Measurements from ENCODE around the gene CYP1A2. TPM values are rescaled to one million over a fixed set of nuclear protein-coding genes. Genes with fewer than 3 reads are reported as not detected.

CYP1A2 gene
- under 1 TPM in 4 of 8 experiments, not detected in 4; 0.13 to 0.47 (median 0.14) TPM for total RNA-seq

- no peak within 1 kb of the TSS for H3K27ac ChIP-seq
- 0 to 79% (median 63%) methylated on average over 1 to 2 of the region's 3 CpGs; no CpG with 5 or more reads in 3 of the 10 experiments for WGBS, 10 experiments
- no peaks in the 10 kb centered on the region for H3K4me1 ChIP-seq (replicated peaks in 1 of 2)
- in situ Hi-C loops (cut with MboI; ENCODE audit: low pct_unique_long_range_greater_than_20kb in 2 of 9, low sequenced_read_pairs in 9 of 9, unreplicated experiment in 9 of 9), result no loop called here
- no peak within 1 kb of the TSS for H3K4me3 ChIP-seq
- ATAC-seq (replicated peaks in 6 of 8), result no peak
These were observed at the start of gene CYP1A2 for GRCh38 chr15:74748322-74748946. Gene CYP1A2 (plus strand): TSS chr15:74748845. CDS start chr15:74749739, 894 bp downstream.

GRCh38 chr15:74709011-74709410 lies 39.6 kb upstream of the CYP1A2 start:
- Histone ChIP-seq H3K4me3 (no peak overlapping the region), H3K4me1 (replicated peaks in 1 of 2) (no peaks in the 10 kb centered on the region), H3K27ac (no peak overlapping the region)
- ATAC-seq (replicated peaks in 6 of 8), result peak in 2 of 8 experiments; percentile 38 to 45
- 0 to 67% (median 45%) methylated on average over 1 of the region's 1 CpG for WGBS, 10 experiments
- in situ Hi-C loops (cut with MboI; ENCODE audit: low pct_unique_long_range_greater_than_20kb in 2 of 9, low sequenced_read_pairs in 9 of 9, unreplicated experiment in 9 of 9), result no loop called here

DNA sequence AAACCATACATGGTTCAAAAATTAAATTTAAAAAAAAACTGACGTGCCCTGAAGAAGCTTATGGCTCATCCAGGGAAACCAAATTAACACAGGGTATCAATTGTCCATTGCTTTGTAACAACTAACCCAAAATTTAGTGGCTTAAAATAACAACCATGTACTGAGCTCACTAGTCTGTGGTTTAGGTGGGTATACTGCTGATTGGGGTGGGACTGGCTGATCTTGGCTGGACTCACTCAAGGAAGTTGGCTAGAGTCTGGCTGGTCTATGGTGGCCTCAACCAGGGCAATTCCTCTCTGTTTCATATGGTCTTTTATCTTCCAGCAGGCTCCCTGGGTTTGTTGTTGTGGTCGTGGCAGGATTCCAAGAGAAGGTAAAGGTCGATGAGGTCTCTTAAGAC lies 38.8 kb upstream of the CYP1A2 start:
- WGBS, 10 experiments, result 6 to 80% (median 33%) methylated on average over 1 to 3 of the region's 3 CpGs; no CpG with 5 or more reads in 1 of the 10 experiments
- Histone ChIP-seq H3K27ac (no peak overlapping the region), H3K4me3 (no peak overlapping the region), H3K4me1 (replicated peaks in 1 of 2) (no peaks in the 10 kb centered on the region)
- in situ Hi-C loops (cut with MboI; ENCODE audit: low pct_unique_long_range_greater_than_20kb in 2 of 9, low sequenced_read_pairs in 9 of 9, unreplicated experiment in 9 of 9), result no loop called here
- ATAC-seq (replicated peaks in 6 of 8), result no peak

DNA sequence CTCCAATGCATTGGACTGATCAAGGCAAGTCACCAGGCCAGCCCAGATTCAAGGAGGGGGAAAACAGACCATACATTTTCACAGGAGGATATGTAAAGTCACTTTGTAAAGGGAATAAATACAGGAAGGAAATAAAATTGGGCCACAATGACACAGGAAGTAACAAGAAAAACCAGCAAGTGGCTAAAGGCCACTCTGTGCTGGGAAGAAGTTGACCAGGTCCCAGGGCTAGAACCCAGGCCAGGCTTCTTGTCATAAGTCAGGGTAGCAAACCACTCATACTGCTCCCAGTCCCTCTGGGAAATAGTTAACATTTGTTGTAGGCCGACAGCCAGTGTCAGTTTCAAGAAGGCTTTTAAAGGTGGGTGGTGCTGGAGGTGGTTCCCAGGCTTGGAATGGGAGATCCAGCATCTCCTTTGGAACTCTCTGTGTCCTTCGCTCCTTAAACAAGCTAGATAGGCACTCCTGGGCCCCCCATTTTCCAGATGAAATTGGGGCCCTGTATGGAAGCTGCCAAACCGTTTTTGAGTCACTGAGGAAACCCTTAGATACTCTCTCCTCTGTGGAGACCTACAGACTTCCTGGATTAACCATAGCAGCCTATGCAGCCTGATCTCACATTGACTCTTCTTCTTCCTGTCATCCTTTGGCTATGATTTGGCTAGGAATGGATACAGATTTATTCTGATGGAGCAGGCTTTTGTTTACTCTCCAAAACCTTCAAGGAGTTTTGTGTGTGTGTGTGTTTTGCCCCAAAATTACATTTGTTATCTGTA lies 38.1 kb upstream of the CYP1A2 start:
- Histone ChIP-seq H3K4me1 (replicated peaks in 1 of 2) (no peaks in the 10 kb centered on the region), H3K27ac (no peak overlapping the region), H3K4me3 (no peak overlapping the region)
- in situ Hi-C loops (cut with MboI; ENCODE audit: low pct_unique_long_range_greater_than_20kb in 2 of 9, low sequenced_read_pairs in 9 of 9, unreplicated experiment in 9 of 9), result no loop called here
- WGBS, 10 experiments, result 16 to 100% (median 48%) methylated on average over 1 to 3 of the region's 3 CpGs; no CpG with 5 or more reads in 4 of the 10 experiments
- ATAC-seq (replicated peaks in 6 of 8), result no peak

- no peaks in the 10 kb centered on the region for H3K4me1 ChIP-seq (replicated peaks in 1 of 2)
- in situ Hi-C loops (cut with MboI; ENCODE audit: low pct_unique_long_range_greater_than_20kb in 2 of 9, low sequenced_read_pairs in 9 of 9, unreplicated experiment in 9 of 9), result no loop called here
- no peak overlapping the region for H3K4me3 ChIP-seq
- no peak for ATAC-seq (replicated peaks in 6 of 8)
- no peak overlapping the region for H3K27ac ChIP-seq
- 7 to 97% (median 78%) methylated on average over 1 to 3 of the region's 3 CpGs for whole genome bisulfite sequencing, 10 experiments
These were observed 36.3 kb upstream of the CYP1A2 start for GRCh38 chr15:74712311-74712710.

GRCh38 chr15:74716651-74717050 lies 32.0 kb upstream of the CYP1A2 start:
- ATAC-seq (replicated peaks in 6 of 8), result peak in 3 of 8 experiments; percentile 63 to 86 (median 72)
- Histone ChIP-seq H3K4me3 (no peak overlapping the region), H3K27ac (no peak overlapping the region), H3K4me1 (replicated peaks in 1 of 2) (no peaks in the 10 kb centered on the region)
- in situ Hi-C loops (cut with MboI; ENCODE audit: low pct_unique_long_range_greater_than_20kb in 2 of 9, low sequenced_read_pairs in 9 of 9, unreplicated experiment in 9 of 9), result no loop called here
- 0 to 93% (median 79%) methylated on average over 1 to 5 of the region's 5 CpGs for WGBS, 10 experiments

DNA sequence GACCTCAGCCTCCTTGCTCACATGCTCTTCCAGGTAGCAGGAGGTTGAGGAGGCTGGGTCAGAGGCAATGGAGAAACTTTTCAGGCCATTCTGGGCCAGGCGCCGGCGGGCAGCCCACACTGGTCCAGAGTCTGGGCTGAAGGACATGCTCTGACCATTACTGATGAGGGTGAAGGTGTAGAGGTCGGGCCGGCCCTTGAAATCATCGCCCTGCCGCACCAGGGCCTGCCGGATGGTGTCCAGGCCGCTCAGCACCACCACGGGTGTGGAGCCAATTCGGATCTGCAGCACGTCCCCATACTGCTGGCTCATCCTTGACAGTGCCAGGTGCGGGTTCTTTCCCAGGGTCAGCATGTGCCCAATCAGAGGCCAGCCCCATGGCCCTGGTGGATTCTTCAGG lies 26.1 kb upstream of the CYP1A2 start:
- H3K4me3 ChIP-seq, result no peak overlapping the region
- peaks cover 0 to 4% of the 10 kb centered on the region in 2 donors for H3K4me1 ChIP-seq (replicated peaks in 1 of 2)
- WGBS, 10 experiments, result 52 to 98% (median 90%) methylated on average over 7 to 9 of the region's 13 CpGs; no CpG with 5 or more reads in 7 of the 10 experiments
- in situ Hi-C loops (cut with MboI; ENCODE audit: low pct_unique_long_range_greater_than_20kb in 2 of 9, low sequenced_read_pairs in 9 of 9, unreplicated experiment in 9 of 9), result no loop called here
- H3K27ac ChIP-seq, result no peak overlapping the region
- no peak for ATAC-seq (replicated peaks in 6 of 8)

DNA sequence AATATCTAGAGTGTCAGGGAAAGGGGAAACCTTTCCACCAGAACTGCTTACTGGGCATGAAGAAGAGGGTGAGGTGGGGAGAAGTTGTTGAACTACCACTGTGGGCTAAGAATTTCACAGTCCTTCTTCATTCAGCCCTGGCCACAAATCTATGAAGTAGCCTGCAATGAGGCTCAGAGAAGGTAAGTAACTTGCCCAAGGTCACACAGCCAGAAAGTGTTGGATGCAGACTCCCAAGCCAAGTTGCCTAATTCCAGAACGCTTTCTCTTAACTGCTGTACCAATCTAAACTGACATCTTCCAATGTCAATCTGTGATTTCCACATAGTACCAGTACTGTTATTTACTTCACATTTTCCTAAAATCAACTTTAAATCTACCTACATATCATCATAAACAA lies 25.5 kb upstream of the CYP1A2 start:
- H3K27ac ChIP-seq, result no peak overlapping the region
- no peak for ATAC-seq (replicated peaks in 6 of 8)
- in situ Hi-C loops (cut with MboI; ENCODE audit: low pct_unique_long_range_greater_than_20kb in 2 of 9, low sequenced_read_pairs in 9 of 9, unreplicated experiment in 9 of 9), result no loop called here
- peaks cover 0 to 4% of the 10 kb centered on the region in 2 donors for H3K4me1 ChIP-seq (replicated peaks in 1 of 2)
- no peak overlapping the region for H3K4me3 ChIP-seq
- WGBS, 10 experiments, result 88 to 100% (median 100%) methylated on average over 1 of the region's 1 CpG; no CpG with 5 or more reads in 6 of the 10 experiments

DNA sequence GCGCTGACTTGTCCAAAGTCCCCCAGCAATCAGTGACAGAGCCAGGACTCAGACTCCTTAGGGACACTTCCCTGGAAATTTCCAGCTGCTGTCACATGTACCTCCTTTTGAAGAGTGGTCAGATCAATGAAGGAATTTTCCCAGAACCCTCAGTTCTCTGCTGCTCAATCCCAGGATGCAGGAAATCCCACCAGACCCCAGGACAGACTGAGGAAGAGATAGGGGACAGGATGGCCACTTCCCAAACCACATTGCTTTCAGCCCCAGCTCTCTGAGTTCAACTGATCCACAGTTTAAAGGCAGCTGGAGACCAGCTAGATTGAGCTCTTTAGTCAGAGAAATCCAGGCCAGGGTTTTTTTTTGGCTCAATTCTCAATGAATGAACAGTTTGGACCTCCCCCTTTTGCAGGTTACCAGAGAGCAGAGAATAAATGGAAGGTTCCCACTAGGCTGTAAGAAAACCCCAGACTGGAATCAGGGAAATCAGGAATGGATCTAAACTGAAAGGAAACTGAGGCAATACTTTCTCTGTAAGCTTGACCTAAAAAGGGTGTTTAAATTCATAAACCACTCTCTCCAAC lies 24.8 kb upstream of the CYP1A2 start:
- no peak overlapping the region for H3K27ac ChIP-seq
- in situ Hi-C loops (cut with MboI; ENCODE audit: low pct_unique_long_range_greater_than_20kb in 2 of 9, low sequenced_read_pairs in 9 of 9, unreplicated experiment in 9 of 9), result no loop called here
- H3K4me3 ChIP-seq, result no peak overlapping the region
- ATAC-seq (replicated peaks in 6 of 8), result peak; percentile 15 to 58 (median 37)
- peaks cover 0 to 4% of the 10 kb centered on the region in 2 donors for H3K4me1 ChIP-seq (replicated peaks in 1 of 2)
- WGBS, 10 experiments, result 71 to 100% (median 80%) methylated on average over 1 of the region's 1 CpG; no CpG with 5 or more reads in 5 of the 10 experiments

DNA sequence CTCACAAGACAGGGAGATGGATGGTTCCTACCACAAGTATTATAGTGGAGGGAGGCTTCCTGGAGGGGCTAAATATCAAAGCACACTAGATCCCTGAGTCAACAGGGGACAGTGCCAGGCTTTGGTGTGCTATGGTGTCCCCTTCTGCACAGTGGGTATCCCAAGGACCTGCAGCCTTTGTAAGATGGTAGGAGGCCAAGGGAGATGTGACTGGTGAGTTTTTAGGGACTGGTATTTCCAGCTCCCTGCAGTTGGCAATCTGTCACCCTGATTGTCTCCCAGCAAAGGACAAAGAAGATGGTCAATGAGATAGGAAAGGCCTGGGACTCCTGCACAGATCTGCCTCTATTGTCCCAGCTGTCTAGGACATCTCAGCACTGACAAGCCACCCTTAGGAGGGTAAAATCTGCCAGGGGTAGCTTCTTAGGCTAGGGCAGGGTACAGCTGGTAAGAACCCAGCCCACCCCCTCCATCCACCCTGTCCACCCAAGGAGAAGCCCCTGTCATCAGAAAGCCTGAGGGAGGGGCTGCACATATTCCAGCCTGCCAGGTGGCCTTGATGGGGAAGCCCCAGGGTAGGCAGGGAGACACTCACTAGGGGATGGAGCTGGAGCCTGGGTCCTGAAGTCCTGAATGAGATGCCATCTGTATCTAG lies 23.9 kb upstream of the CYP1A2 start:
- ATAC-seq (replicated peaks in 6 of 8), result no peak
- in situ Hi-C loops (cut with MboI; ENCODE audit: low pct_unique_long_range_greater_than_20kb in 2 of 9, low sequenced_read_pairs in 9 of 9, unreplicated experiment in 9 of 9), result no loop called here
- Histone ChIP-seq H3K27ac (no peak overlapping the region), H3K4me1 (replicated peaks in 1 of 2) (peaks cover 0 to 4% of the 10 kb centered on the region in 2 donors), H3K4me3 (no peak overlapping the region)

GRCh38 chr15:74725225-74725774 lies 23.3 kb upstream of the CYP1A2 start, which contains the start of gene CYP1A1:
Gene CYP1A1 (minus strand): TSS chr15:74725528. CDS start chr15:74723097, 2,431 bp downstream.
- Histone ChIP-seq H3K4me1 (replicated peaks in 1 of 2) (peaks cover 0 to 4% of the 10 kb centered on the region in 2 donors), H3K4me3 (peak within 1 kb of the TSS; percentile 33 to 46 (median 36)), H3K27ac (peak within 1 kb of the TSS; percentile 40 to 80)
- ATAC-seq (replicated peaks in 6 of 8), result peak; percentile 37 to 66 (median 50)
- WGBS, 10 experiments, result 40% methylated on average over 1 of the region's 10 CpGs; no CpG with 5 or more reads in 9 of the 10 experiments
- in situ Hi-C loops (cut with MboI; ENCODE audit: low pct_unique_long_range_greater_than_20kb in 2 of 9, low sequenced_read_pairs in 9 of 9, unreplicated experiment in 9 of 9), result no loop called here

- in situ Hi-C loops (cut with MboI; ENCODE audit: low pct_unique_long_range_greater_than_20kb in 2 of 9, low sequenced_read_pairs in 9 of 9, unreplicated experiment in 9 of 9), result no loop called here
- Histone ChIP-seq H3K4me1 (replicated peaks in 1 of 2) (peaks cover 0 to 4% of the 10 kb centered on the region in 2 donors), H3K4me3 (peak overlapping the region; percentile 33 to 46 (median 36)), H3K27ac (peak overlapping the region; percentile 40 to 80)
- 0 to 20% (median 0%) methylated on average over 1 to 6 of the region's 86 CpGs; no CpG with 5 or more reads in 7 of the 10 experiments for WGBS, 10 experiments
- ATAC-seq (replicated peaks in 6 of 8), result peak; percentile 69 to 79 (median 75)
These were observed 22.5 kb upstream of the CYP1A2 start for GRCh38 chr15:74725845-74726773.

Measured in motor neuron (in vitro differentiated cells).